Breast epithelium (tissue), 4 donors: ENCODE results near the gene AUH. TPM values are rescaled to one million over a fixed set of nuclear protein-coding genes. Genes with fewer than 3 reads are reported as not detected.

Experiments used
- DNase-seq, 2 donors: peaks; one replicate each; pipeline ENCODE4 v3.0.0-alpha.2; 2019; ENCODE audit warnings: low spot score in 2 of 2
- H3K27ac ChIP-seq, 2 donors: fragments of 200-600 bp; sonication (generic) in 1 of 2; one replicate each; pipeline ENCODE4 v1.5.1; 2016 to 2019; ENCODE audit warnings: mild to moderate bottlenecking in 1 of 2
- H3K27me3 ChIP-seq, 2 donors: fragments of 200-600 bp; sonication (generic) in 1 of 2; one replicate each; pipeline versions ENCODE4 v1.5.1 to v1.6.0; 2017 to 2019; ENCODE audit warnings: control low read depth in 1 of 2, mild to moderate bottlenecking in 1 of 2
- H3K36me3 ChIP-seq: fragments of 200-600 bp; one replicate; pipeline ENCODE4 v1.5.1; 2019
- H3K4me1 ChIP-seq, 2 donors: fragments of 200-600 bp; sonication (generic); one replicate each; pipeline ENCODE4 v1.5.1; 2016 to 2019; ENCODE audit warnings: control low read depth in 1 of 2
- H3K4me3 ChIP-seq, 3 donors: fragments of 200-600 bp; sonication (generic); 1 replicate in 2 of 3; 2 replicates in 1 of 3; pipeline ENCODE4 v1.5.1; 2016 to 2019; ENCODE audit warnings: mild to moderate bottlenecking in 3 of 3, moderate library complexity in 2 of 3
- H3K9me3 ChIP-seq, 2 donors: fragments of 200-600 bp; sonication (generic) in 1 of 2; one replicate each; pipeline ENCODE4 v1.5.1; 2016 to 2019; ENCODE audit warnings: control low read depth in 1 of 2
- CTCF ChIP-seq, 3 donors: fragments of 450-650 bp; IDR thresholded peaks; one replicate each; pipeline ENCODE4 v1.5.1; 2016 to 2017; ENCODE audit warnings: antibody characterized with exemption in 3 of 3, mild to moderate bottlenecking in 3 of 3, moderate library complexity in 3 of 3
- POLR2A ChIP-seq: fragments of 450-650 bp; IDR thresholded peaks from one replicate; pipeline ENCODE4 v1.6.1; 2016; ENCODE audit warnings: antibody characterized with exemption, mild to moderate bottlenecking, moderate library complexity
- POLR2AphosphoS5 ChIP-seq, 3 donors: sonication (generic); formaldehyde crosslinking; IDR thresholded peaks; one replicate each; pipeline ENCODE4 v1.6.1; 2017; ENCODE audit warnings: antibody characterized with exemption in 3 of 3
- intact Hi-C: fragments of 100-400 bp; cut with DNase I; formaldehyde crosslinking; loops from one replicate; pipeline ENCODE4 v1.15.1; 2023; ENCODE audit warnings: low total_unique reads
- total RNA-seq, 3 donors: library from RNA; depleted of rRNA; stranded (reverse); fragments of >200 nt; gene quantifications; one replicate each; pipeline ENCODE4 v1.1.0, GENCODE V29; 2016

AUH gene
- total RNA-seq, 3 donors from 2014 or later = 34.2 to 64.4 (median 50.8) TPM

GRCh38 chr9:91239367-91240111, 122.2 kb downstream of the AUH start:
- intact Hi-C loops = no loop called here
- no peaks in the 10 kb centered on the region for H3K9me3 ChIP-seq
- H3K4me1 ChIP-seq = no peaks in the 10 kb centered on the region
- no peak overlapping the region for H3K4me3 ChIP-seq
- no peaks in the 10 kb centered on the region for H3K36me3 ChIP-seq
- no peaks in the 10 kb centered on the region for H3K27me3 ChIP-seq
- H3K27ac ChIP-seq = no peak overlapping the region
- no peak for DNase-seq
- TF ChIP-seq CTCF (IDR thresholded peaks at IDR 0.05) = no peak
- TF ChIP-seq POLR2AphosphoS5 (IDR thresholded peaks at IDR 0.05) = no peak
- TF ChIP-seq POLR2A = no peak

- H3K9me3 ChIP-seq = no peaks in the 10 kb centered on the region
- no peak for TF ChIP-seq CTCF (IDR thresholded peaks at IDR 0.05)
- H3K27ac ChIP-seq = no peak overlapping the region
- intact Hi-C loops = no loop called here
- H3K4me3 ChIP-seq = no peak overlapping the region
- H3K27me3 ChIP-seq = no peaks in the 10 kb centered on the region
- DNase-seq = no peak
- no peaks in the 10 kb centered on the region for H3K4me1 ChIP-seq
- H3K36me3 ChIP-seq = no peaks in the 10 kb centered on the region
These were observed 127.2 kb downstream of the AUH start for GRCh38 chr9:91234523-91234922.

- TF ChIP-seq CTCF (IDR thresholded peaks at IDR 0.05) (no peak), POLR2A (no peak), POLR2AphosphoS5 (IDR thresholded peaks at IDR 0.05) (no peak)
- no peaks in the 10 kb centered on the region for H3K36me3 ChIP-seq
- no peak for DNase-seq
- no peaks in the 10 kb centered on the region for H3K27me3 ChIP-seq
- H3K9me3 ChIP-seq = no peaks in the 10 kb centered on the region
- no peaks in the 10 kb centered on the region for H3K4me1 ChIP-seq
- H3K27ac ChIP-seq = no peak overlapping the region
- no peak overlapping the region for H3K4me3 ChIP-seq
- intact Hi-C loops = no loop called here
These were observed 130.1 kb downstream of the AUH start for GRCh38 chr9:91231619-91232018.

- H3K4me3 ChIP-seq = no peak overlapping the region
- no peak for DNase-seq
- no peaks in the 10 kb centered on the region for H3K9me3 ChIP-seq
- no peaks in the 10 kb centered on the region for H3K36me3 ChIP-seq
- intact Hi-C loops = no loop called here
- TF ChIP-seq CTCF (IDR thresholded peaks at IDR 0.05) = no peak
- TF ChIP-seq POLR2A = no peak
- no peak for TF ChIP-seq POLR2AphosphoS5 (IDR thresholded peaks at IDR 0.05)
- H3K27ac ChIP-seq = no peak overlapping the region
- H3K4me1 ChIP-seq = no peaks in the 10 kb centered on the region
- no peaks in the 10 kb centered on the region for H3K27me3 ChIP-seq
These were observed 138.7 kb downstream of the AUH start for GRCh38 chr9:91223000-91223399.

GRCh38 chr9:91222457-91222856, 139.3 kb downstream of the AUH start:
- no peak overlapping the region for H3K4me3 ChIP-seq
- no peaks in the 10 kb centered on the region for H3K36me3 ChIP-seq
- H3K4me1 ChIP-seq = no peaks in the 10 kb centered on the region
- DNase-seq = no peak
- intact Hi-C loops = no loop called here
- no peaks in the 10 kb centered on the region for H3K9me3 ChIP-seq
- no peaks in the 10 kb centered on the region for H3K27me3 ChIP-seq
- no peak overlapping the region for H3K27ac ChIP-seq
- no peak for TF ChIP-seq POLR2A
- no peak for TF ChIP-seq POLR2AphosphoS5 (IDR thresholded peaks at IDR 0.05)
- TF ChIP-seq CTCF (IDR thresholded peaks at IDR 0.05) = no peak
